Suppressor macrophage (primary cell): Measurements from ENCODE around the gene ATP1B1.
A peak's percentile ranks its signal among the peaks of the same experiment; 100 is the strongest.
"Not testable (repeated sequence)": the region's sequence is repeated elsewhere in the genome, so short reads cannot be mapped to it uniquely, and the experiment has no call there.

Experiments
- DNase-seq, 4 experiments: peaks; one replicate each; pipeline ENCODE4 v3.0.0-alpha.2; 2020 to 2022

ATP1B1 gene

DNA sequence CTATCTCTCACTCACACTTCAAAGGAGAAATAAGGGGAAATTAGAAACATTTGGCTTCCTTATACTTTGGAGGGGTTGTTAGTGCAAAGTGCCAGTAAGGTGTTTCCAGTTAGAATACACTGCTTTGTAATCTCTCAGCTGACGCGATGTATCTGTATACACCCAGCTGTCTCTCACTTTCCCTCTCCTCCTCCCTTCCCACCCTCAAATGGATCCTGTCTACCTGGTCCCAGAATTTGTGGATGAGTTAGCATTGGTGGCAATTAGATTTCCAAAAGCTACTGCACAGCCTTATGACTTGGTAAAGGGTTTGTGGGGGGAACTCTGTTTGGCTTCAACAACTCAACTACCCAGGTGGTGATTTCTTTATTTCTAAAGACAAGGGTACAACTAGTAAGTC is 10.5 kb downstream of the ATP1B1 start:
- DNase-seq = no peak

DNA sequence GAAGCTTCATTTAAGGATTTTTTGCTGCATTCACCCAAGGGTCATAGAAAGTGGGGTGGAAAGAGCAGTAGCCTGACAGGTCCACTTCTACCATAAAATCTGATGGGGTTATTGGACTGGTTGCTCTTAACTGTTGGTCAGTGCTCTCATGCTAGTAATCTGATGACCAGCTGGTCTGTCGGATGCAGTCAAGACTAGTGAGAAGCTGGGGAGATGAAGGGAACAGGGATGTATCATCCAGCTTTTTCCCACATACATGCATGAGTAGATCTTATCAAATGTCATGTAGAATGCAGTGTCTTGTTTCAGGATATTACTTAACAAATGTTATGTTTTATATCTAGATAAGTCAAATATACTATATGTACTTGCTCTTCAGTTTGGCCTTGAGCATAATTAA is 11.1 kb downstream of the ATP1B1 start:
- DNase-seq = no peak

DNA sequence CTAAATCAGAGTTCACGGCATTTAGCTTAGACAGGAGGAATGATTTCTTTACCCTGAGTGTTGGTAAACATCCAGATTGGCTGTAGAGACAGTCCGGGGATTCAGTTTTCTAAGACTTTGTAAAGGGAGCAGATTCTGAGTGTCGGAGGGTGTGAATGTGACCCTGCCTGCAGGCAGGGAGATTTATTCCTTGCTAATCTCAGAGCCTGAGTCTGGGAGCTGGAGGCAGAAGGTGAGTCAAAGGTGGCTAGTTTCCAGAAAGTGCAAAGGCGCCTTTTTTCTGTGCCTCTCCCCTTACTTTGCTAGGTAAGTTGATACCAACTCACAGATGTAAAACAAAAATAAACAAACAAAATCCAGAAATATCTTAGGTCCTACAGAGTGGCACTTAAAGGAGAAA is 11.7 kb downstream of the ATP1B1 start:
- no peak for DNase-seq

DNA sequence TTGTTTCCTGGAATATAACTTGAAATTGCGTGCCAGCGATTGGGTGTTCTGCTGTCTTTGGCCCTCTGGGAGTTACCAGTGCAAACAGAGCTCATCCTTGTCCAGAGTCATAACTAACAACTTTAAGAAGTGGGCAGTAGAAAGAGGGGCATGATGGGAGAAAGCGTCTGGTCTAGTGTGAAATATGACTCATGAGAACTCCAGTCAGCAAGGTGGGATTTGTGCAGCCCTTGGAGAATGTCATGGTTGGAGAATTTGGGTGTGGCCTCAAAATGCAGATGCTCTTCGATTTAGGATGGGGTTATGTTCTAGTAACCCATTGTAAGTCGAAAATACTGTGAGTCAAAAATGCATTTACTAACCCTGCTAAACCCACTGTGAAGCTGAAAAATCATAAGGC is 12.9 kb downstream of the ATP1B1 start:
- no peak for DNase-seq

DNA sequence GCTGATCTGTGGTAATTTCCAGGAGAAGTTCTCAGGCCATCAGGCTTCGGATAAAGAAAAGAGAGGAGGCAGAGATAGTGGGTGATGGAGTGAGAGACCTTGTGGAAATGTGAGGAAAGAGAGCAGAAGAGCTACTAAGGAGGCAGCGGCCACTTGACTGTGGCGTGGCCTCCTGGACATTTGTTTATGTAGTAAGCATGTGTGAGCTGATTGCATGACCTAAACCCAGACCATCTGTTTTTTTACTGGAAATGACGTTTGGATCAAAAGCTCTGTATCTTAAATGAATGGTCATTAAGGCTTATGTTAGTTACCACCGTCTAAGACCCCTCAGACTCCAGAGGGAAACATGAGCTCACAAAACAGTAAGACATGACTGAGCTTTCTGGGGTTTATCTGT is 13.6 kb downstream of the ATP1B1 start:
- DNase-seq = no peak

DNA sequence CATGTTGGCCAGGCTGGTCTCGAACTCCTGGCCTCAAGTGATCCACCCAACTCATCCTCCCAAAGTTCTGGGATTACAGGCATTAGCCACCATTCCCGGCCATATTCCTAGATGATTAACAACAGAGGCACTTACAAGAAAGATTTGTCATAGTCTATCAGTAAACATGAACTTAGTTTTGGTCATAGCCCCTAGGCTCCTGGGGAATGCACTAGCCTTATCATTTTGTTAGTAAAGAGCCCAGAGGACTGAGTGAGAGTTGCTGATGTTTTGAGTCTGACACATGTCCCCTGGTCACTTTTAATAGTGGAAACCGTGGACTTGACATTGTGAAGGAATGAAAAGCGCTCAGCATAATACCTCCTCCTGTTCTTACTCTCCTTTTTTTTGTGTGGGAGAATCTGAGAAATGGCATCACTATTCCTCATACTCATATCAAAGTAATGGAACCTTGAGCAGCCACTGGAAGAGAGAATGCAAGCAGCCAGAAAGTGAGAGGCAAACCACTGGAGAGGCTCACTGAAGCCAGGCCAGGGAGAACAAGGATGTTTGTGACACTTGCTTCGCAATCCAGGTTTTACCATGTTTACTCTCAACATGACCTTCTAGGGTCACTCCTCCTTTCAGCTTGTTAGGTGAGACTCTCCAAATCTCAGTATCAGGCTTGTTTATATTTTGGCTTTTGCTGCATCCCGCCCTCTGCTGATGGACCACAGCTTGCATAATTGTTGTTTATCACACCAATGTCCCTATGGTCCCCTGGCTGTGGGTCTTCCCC is 14.8 kb downstream of the ATP1B1 start:
- DNase-seq = no peak

DNA sequence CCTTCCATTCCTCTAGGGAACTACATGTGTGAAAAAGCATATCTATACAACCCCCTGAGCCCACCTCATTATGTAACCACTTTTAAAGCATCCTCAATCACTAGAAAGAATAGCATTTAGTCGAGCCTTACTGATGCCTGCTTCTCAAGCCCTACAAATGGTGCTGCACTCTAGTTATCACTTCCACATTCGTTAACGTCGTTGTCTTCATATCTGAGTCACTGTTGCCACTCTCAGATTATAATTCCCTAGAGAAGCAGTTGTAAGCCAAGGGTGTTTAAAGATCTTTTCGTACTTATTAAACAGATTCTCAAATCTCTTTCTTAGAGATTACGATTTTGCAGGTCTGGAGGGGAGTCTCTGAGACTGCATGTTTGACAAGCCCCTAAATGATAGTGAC is 16.5 kb downstream of the ATP1B1 start:
- DNase-seq = peak in 1 of 4 experiments; percentile 11

DNA sequence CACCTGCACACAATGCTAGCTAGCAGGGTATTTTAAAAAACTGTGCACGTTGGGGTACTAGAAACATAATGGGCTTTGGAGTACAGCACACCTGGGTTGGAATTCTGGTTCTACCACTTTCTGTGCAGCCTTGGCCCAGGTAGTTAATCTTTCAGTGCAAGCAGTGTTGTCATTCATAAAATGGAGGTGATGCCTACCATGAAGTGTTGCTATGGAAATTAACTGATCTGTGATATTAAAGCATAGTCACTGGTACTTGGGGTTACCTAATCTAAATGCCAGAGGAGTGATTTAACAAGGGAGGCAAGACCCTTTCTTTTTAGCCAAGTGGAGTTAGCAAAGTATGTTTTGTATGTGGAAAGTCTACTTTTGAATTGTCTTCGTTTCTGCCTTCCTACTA is 18.0 kb downstream of the ATP1B1 start:
- DNase-seq = no peak

DNA sequence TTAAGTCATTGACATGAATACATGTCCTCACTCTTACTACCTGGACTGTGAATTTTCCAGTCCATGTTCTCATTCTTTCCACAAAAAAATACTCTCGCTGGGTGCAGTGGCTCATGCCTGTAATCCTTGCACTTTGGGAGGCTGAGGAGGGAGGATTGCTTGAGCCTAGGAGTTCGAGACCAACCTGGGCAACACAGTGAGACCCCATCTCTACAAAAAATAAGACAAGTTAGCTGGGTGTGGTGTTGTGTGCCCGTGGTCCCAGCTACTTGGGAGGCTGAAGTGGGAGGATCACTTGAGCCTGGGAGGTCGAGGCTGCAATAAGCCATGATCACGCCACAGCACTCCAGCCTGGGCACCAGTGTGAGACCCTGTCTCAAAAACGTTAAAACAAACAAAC is 19.1 kb downstream of the ATP1B1 start:
- not testable (repeated sequence) for DNase-seq

DNA sequence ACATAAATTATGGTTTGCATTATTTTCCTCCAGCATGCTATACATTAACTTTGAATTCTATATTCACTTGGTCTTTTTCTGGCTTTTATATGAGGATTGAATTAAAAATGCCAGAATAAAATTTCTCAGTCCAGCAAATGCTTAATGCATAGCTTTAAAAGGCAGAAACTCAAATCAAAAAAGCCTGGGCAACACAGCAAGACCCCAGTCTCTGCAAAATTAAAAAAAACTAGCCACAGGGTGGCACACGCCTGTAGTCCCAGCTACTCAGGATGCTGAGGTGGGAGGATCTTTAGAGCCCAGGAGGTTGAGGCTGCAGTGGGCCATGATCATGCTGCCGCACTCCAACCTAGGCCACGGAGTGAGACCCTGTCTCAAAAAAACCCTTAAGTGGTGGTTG is 19.8 kb downstream of the ATP1B1 start:
- DNase-seq = no peak

DNA sequence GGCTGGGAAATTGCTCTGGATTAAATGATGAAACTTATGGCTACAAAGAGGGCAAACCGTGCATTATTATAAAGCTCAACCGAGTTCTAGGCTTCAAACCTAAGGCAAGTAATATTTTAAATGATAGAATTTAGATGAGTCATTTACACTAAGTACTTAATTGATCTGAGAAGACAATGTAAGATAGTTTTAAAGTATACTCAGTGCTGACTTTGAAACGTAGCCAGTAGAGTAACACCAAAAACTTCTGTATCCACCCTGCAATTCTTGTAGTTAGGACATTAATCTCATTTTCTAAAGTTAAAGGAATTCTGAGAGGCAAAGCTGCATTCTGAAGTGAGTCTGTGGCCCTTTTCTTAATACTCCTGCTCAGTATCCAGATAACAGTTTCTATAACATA is 20.8 kb downstream of the ATP1B1 start:
- DNase-seq = no peak

DNA sequence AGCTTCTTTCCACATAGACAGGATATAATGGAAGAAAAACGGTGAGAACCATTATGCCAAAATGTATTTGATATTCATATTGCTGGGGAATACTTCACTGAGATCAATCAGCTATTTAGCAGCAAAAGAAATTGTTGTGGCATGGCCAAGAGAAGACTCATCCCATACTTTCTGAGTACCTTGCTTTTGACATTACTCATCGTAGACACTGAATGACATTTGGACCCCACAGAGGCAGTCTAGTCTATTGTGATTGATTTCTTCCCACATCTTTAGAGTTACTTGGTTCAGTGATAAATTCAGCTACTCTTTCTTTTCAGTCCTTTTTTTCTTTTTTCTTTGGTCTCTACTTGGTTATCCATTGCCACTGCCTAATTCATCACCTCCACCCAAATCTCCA is 22.1 kb downstream of the ATP1B1 start:
- DNase-seq = no peak

DNA sequence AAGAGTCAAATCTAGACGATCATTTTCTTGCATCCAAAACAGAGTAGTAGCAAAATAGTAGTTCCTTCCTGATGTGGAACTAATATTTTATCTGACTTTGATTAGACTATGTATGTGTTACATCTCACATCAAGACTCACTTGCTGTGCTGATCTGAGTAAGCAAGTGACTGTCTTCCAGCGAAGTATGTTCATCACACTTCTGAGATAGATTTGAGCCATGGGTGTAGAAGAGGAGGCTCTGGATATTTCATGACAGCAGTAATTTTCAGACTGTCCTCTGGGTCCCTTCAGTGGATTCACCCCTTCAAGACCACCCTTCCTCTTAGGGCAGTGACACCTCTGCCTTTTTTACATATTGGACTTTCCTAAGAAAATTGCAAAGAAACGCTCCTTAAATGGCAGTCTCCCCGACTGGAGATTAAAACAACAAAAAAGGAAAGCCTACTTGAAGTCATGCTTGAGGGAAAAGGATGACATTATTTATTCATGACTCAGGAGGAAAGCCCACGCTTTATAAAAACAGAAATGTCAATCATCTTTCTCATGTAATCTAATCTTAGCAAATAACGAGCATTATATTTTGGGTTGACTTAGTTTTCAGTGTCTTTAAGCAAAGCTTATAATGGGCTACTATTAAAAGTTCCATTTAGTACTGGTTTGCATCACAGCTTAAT is 22.8 kb downstream of the ATP1B1 start:
- no peak for DNase-seq

DNA sequence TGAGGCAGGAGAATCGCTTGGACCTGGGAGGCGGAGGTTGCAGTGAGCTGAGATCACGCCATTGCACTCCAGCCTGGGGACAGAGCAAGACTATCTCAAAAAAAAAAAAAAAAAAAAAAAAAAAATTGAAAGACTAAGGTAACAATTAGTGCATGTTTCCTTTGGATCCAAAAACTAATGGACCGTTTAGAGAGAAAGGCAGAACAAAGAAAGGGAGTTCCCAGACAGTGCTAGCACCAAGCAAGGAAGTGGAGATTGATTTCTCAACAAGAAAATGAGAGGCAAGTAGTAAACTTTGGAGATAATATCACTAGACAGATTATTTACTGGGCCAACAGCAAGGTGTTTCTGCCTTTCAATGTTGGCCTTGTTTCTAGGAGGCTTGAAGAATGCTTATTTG is 24.2 kb downstream of the ATP1B1 start:
- DNase-seq = no peak

DNA sequence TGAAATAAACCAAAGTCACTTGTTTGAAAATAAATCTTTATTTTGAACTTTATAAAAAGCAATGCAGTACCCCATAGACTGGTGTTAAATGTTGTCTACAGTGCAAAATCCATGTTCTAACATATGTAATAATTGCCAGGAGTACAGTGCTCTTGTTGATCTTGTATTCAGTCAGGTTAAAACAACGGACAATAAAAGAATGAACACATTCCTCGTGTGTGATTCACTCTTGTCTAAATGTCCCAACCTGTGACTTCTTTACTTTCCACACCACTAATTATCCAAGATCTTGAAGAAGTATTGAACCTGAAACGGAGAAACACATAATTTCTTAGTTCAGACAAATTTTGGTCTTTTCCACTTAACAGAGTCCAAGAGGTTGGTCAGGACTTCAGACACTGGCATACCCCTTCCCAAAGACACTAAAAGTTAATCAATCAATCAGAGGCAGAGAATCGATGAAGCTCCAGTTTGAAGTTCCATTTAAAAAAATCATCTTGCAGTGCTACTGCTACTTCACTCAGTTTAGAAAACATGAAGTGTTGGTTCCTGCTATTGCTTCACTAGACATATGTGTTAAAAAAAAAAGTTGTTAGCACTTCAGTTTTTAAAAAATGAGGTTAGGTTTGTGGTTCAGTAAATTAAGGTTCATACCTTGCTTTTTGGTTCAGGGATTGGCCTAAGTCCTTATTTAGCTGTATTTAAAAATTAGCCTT is 26.2 kb downstream of the ATP1B1 start:
- no peak for DNase-seq

DNA sequence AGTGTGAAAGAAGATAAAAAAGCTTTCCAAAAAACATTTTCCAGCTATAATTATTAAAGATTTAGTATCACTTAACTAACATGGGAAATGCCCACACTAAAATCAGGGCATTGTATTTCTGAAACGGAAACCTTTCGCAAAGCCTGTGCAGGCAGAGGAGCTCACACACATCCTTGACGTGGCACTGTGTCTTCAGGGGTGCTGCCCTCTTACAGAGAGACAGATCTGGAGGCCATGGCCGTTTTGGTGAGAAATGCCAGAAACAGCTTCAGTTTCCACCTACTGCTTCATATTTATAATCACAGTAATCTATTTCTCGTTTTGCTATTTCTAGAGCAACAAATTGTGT is 26.7 kb downstream of the ATP1B1 start:
- DNase-seq = no peak

DNA sequence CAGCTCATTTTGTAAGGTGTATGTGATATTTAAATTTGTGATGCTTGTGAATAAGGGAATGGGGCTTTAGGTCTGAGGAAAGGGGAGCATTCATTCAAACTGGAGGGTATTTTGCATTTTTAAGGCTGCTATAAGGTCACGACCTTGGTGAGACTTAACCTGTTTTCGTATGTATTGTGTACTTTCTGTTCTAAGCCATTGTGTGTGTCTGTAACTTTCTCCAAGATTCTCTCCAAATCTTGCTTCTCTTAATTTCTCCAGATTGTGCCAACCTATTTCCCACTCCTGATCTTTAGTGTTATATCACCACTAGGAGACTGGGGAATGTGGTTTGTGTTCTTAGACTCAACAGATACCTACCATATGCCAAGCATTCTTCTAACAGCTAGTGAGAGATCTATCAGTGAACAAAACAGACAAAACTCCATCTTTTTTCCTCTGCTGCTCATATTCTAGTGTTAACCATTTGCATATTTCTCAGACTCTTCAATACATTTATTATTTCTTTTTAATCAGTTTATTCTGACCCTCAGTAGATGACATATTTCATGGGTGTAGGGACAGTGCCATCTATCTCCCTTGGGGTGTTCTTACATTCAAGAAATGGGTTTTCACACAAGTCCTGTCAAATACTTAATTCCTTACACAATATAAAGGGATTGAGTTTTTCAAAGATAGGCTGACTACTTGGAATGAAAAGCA is 27.5 kb downstream of the ATP1B1 start:
- peak in 1 of 4 experiments; percentile 25 for DNase-seq

DNA sequence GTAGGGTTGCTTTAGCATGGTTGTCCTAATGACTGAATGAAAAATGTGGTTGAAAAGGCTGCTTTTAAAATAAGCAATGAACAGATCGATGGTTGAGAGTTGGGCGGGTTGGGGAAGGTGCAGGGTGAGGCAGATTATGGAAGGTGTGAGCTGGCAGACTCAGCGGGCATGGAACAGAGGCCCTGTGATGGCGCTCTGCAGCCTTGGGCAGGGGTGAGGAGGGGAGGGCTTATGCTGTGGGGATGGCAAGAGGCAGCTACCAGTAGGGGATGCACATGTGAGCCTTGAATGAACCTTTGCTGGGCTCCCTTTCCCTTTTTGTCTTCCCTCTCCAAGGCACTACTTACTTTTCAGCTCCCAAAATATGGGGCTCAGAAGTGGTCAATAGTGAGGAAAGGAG is 30.9 kb downstream of the ATP1B1 start:
- DNase-seq = no peak

DNA sequence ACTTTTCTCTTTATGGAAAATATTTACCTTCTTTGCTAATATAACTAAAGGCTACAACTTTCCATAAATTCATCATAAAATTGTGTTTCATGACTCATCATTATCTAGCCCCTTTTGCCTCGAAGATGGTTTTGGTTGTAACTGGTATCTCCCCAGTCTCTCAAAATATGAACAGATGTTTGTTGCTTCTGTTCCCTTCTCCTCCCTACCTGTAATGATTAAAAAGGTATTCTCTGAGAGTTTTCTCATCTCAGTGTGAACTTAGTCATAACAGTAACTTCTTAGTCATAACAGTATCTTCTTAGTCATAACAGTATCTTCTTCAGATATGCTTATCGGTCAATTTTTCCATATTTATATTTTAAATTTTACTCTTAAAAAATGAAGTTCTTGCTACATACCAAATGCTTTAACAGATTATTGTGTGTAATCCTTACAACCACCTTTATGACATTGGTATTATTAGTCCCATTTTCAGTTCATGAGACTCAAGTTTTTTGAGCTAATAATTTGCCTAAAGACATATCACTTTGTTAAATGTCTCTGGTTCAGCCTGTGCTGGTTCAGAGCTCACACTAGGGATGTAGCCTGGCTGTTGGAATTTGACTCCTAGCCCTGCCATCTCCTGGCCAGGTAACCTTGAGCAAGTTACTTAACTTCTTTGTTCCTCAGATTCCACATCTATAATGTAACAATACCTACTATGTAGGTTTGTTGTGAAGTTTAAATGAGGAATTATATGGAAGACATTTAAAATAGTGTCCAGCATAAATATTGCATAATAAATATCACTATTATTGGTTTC is 32.6 kb downstream of the ATP1B1 start:
- no peak for DNase-seq

DNA sequence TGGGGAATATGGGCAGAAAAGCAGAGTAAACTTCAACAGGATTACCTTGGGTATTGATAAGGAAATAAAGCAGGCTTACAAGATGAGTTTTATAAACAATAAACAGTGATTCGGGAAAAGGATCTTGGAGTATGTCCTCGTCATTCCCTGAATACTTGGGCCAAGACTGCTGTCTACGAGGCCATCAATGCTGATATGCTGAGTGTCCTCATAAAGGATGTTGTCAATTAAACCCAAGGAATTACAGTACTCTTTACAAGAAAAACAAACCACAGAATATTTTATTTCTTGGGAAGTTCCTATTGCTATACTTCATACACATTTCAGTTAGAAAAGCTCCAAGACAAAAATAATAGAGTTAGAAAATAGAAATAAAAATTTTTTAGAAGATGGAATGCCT is 34.9 kb downstream of the ATP1B1 start:
- DNase-seq = no peak

DNA sequence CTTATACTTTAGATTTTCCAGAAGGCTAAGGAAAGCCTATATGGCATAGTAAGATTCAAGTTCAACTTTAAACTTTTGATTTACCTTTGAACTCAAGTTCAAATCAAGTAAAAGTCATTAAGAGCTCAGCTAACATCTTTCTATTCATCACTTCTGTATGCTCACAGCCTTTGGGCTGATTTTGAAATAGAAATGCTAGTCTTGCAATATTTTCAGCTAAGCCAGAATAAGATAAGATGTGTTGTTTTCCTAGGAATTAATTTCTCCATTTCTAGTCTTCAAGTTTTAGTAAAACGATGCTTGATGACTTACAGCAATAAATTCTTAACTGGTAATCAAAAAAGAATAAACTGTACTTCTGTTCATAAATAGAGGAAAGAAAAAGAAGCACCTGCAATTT is 35.6 kb downstream of the ATP1B1 start:
- no peak for DNase-seq

DNA sequence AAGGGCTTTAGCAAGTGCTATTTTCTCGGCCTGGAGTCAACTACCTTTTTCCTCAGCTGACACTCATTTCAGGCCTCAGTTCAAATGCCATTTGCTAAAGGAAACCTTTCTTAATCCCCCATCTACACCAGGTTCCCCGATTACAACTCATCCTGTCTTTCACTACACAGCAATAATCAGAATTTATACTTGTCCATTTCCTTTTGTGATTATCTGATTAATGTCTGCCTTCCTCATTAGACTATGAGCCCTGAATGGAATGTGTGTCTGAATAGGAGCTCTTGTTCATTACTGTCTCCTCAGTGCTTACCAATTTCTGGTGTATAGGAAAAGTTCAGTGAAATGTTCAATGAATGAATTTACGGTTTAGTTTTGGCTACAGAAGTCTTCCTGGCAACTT is 36.9 kb downstream of the ATP1B1 start:
- no peak for DNase-seq

DNA sequence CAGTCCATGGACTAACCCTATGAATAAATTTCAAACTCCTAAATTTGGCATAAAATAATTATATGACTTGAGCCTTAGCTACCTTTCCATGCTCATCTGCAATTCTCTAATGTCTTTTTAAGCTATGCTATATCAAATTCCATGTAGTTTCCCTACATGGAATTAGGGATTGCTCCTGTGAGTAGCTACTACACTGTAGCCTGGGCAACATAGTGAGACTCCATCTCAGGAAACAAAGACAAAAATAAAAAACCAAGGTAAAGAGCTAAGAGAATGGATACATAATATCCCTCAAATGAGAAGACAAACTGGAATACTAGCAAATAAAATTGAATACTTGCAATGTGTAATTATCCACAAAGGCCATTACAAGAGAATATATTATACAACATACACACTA is 37.5 kb downstream of the ATP1B1 start:
- DNase-seq = no peak
